ENCODE results near the gene ZNF816. TPM values are rescaled to one million over a fixed set of nuclear protein-coding genes. Genes with fewer than 3 reads are reported as not detected.

ZNF816 gene
- total and polyA plus RNA-seq, 7 donors = 3.6 to 8.4 (median 5.4) TPM

DNA sequence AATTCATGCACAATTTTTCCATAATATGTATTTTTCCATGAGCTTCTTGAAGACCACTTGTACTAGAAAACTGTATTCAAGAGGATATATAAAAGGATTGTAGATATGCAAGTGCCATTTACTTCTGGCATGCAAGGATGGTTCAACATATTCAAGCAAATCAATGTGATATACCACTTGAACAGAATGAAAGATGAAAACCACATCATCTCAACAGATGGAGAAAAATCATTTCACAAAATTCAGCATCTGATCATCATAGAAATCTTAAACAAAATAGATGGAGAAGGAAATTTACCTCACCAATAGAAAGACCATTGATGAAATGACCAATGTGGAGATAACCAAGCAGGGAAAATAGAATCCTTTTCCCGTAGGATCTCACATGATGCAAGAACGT, 5.1 kb upstream of the ZNF816 start:
- TF ChIP-seq POLR2AphosphoS5 (IDR thresholded peaks at IDR 0.05) (no peak), EP300 (IDR thresholded peaks at IDR 0.05) (no peak), POLR2A (IDR thresholded peaks at IDR 0.05) (no peak)
- TF ChIP-seq, protein P1, sequence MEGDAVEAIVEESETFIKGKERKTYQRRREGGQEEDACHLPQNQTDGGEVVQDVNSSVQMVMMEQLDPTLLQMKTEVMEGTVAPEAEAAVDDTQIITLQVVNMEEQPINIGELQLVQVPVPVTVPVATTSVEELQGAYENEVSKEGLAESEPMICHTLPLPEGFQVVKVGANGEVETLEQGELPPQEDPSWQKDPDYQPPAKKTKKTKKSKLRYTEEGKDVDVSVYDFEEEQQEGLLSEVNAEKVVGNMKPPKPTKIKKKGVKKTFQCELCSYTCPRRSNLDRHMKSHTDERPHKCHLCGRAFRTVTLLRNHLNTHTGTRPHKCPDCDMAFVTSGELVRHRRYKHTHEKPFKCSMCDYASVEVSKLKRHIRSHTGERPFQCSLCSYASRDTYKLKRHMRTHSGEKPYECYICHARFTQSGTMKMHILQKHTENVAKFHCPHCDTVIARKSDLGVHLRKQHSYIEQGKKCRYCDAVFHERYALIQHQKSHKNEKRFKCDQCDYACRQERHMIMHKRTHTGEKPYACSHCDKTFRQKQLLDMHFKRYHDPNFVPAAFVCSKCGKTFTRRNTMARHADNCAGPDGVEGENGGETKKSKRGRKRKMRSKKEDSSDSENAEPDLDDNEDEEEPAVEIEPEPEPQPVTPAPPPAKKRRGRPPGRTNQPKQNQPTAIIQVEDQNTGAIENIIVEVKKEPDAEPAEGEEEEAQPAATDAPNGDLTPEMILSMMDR (IDR thresholded peaks at IDR 0.05) = no peak
- no peak for DNase-seq
- H3K27ac ChIP-seq = no peak overlapping the region
- WGBS, 2 donors = 95 to 96% methylated on average over 2 of the region's 2 CpGs
- H3K4me1 ChIP-seq = peaks cover 0 to 8% (median 3%) of the 10 kb centered on the region in 4 donors
- H3K36me3 ChIP-seq = peaks cover 4 to 27% (median 8%) of the 10 kb centered on the region in 4 donors
- H3K27me3 ChIP-seq = no peaks in the 10 kb centered on the region
- H3K9me3 ChIP-seq = no peaks in the 10 kb centered on the region
- no peak overlapping the region for H3K4me3 ChIP-seq
- intact Hi-C loops (cut with DNase I) = no loop called here

DNA sequence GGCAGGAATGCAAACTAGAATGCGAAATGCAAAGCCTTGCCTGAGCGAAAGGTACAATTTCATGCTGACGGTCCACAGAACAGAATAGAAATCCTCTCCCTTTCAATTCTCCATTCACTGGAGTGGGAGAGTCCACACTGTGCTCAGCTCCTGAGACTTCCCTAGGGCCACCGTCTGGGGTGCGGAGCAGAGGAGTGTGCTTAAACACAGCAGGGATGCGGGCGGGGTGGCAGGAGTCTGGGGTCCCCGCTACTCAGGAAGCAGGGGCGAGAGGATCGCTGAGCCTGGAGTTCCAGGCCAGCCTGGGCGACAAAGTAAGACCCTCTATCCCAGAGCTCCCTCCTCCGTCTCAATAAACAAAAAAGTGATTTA, 552 bp upstream of the ZNF816 start:
- Histone ChIP-seq H3K9me3 (no peaks in the 10 kb centered on the region), H3K27ac (peak overlapping the region; percentile 85 to 87 (median 86)), H3K4me3 (peak overlapping the region; percentile 52 to 73 (median 62)), H3K27me3 (no peaks in the 10 kb centered on the region), H3K4me1 (peaks cover 0 to 18% (median 12%) of the 10 kb centered on the region in 4 donors), H3K36me3 (peaks cover 0 to 10% (median 0%) of the 10 kb centered on the region in 4 donors)
- TF ChIP-seq POLR2A (IDR thresholded peaks at IDR 0.05) = no peak
- TF ChIP-seq, protein P1 (IDR thresholded peaks at IDR 0.05) = peak in 1 of 4 experiments; percentile 9
- intact Hi-C loops (cut with DNase I) = loop anchor here (2.0 kb wide), 1 partner anchor 30 kb away; no protein-coding TSS in a partner anchor
- DNase-seq = peak; percentile 69
- WGBS, 2 donors = 5 to 10% methylated on average over 12 of the region's 12 CpGs

DNA sequence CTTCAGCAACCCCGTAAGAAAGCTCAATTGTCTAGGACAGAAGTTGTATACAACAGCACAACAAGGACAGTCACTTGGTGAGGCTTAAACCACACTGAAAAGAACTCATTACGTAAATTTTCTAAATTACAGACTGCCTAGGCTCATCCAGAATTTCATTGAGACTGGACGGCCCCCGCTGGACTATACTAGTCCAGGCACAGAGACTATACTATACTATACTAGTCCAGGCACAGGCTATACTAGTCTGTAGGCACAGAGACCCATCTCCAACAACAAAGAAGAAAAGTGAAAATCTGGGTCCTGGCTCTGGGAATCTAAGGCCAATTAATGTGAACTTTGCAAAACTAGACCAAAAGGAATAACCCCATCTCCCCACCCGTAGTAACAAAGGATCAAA, 700 bp downstream of the ZNF816 start:
- Histone ChIP-seq H3K27ac (peak overlapping the region; percentile 85 to 87 (median 86)), H3K9me3 (no peaks in the 10 kb centered on the region), H3K4me1 (peaks cover 0 to 18% (median 12%) of the 10 kb centered on the region in 4 donors), H3K27me3 (no peaks in the 10 kb centered on the region), H3K4me3 (peak overlapping the region; percentile 52 to 73 (median 62)), H3K36me3 (peaks cover 0 to 19% (median 0%) of the 10 kb centered on the region in 4 donors)
- no peak for DNase-seq
- WGBS, 2 donors = 14 to 23% methylated on average over 5 of the region's 5 CpGs
- intact Hi-C loops (cut with DNase I) = loop anchor here (1.0 to 2.0 kb wide), 3 partner anchors 19 to 65 kb away; partner anchors contain the start of gene ZNF320
- no peak for TF ChIP-seq POLR2AphosphoS5 (IDR thresholded peaks at IDR 0.05)
- no peak for TF ChIP-seq POLR2A (IDR thresholded peaks at IDR 0.05)
- no peak for TF ChIP-seq EP300 (IDR thresholded peaks at IDR 0.05)
- TF ChIP-seq, protein P1 (IDR thresholded peaks at IDR 0.05) = no peak

DNA sequence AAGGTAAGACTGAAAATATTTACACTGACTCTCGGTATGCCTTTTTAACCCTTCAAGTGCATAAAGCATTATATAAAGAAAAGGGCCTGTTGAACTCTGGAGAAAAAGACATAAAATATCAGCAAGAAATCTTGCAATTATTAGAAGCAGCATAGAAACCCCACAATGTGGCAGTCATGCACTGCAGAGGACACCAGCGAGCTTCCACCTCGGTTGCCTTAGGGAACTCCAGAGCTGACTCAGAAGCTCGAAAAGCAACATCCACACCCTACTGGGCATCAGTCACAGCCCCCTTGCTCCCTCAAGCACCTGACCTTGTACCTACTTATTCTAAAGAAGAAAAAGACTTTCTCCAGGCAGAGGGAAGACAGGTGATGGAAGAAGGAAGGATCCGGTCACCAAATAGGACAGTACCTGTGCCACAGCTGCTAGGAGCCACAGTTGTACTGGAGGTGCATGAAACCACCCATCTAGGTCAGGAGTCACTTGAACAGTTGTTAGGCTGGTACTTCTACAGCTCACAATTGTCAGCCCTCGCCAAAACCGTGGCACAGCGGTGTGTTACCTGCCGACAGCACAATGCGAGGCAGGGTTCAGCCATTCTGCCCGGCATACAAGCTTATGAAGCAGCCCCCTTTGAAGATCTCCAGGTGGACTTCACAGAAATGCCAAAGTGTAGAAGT, 2.9 kb downstream of the ZNF816 start:
- H3K36me3 ChIP-seq = peaks cover 6 to 41% (median 17%) of the 10 kb centered on the region in 4 donors
- no peak for DNase-seq
- H3K4me3 ChIP-seq = no peak overlapping the region
- TF ChIP-seq POLR2A (IDR thresholded peaks at IDR 0.05) (no peak), EP300 (IDR thresholded peaks at IDR 0.05) (no peak), POLR2AphosphoS5 (IDR thresholded peaks at IDR 0.05) (no peak)
- TF ChIP-seq, protein P1 (IDR thresholded peaks at IDR 0.05) = no peak
- WGBS, 2 donors = 93 to 97% methylated on average over 11 of the region's 11 CpGs
- no peak overlapping the region for H3K27ac ChIP-seq
- H3K4me1 ChIP-seq = peaks cover 0 to 18% (median 12%) of the 10 kb centered on the region in 4 donors
- no peaks in the 10 kb centered on the region for H3K27me3 ChIP-seq
- intact Hi-C loops (cut with DNase I) = no loop called here
- peaks cover 0 to 5% (median 0%) of the 10 kb centered on the region in 4 donors for H3K9me3 ChIP-seq

Data from sigmoid colon (tissue), 7 donors.